GM12892 (cell line): ENCODE results near the gene SECTM1.

Source experiments
- POLR2A ChIP-seq: IDR thresholded peaks from 2 replicates; pipeline ENCODE4 v1.6.1; 2011; ENCODE audit warnings: low read depth, low read length, control low read depth
- POLR2AphosphoS5 ChIP-seq: IDR thresholded peaks from 2 replicates; pipeline ENCODE4 v1.6.1; 2011; ENCODE audit warnings: low read depth, low read length, control low read depth
- TAF1 ChIP-seq: IDR thresholded peaks from 2 replicates; pipeline ENCODE4 v1.6.1; 2011; ENCODE audit warnings: low read depth, mild to moderate bottlenecking, control low read depth, low read length, borderline replicate concordance

GRCh38 chr17:82277851-82278250 is 55.7 kb downstream of the SECTM1 start:
- TF ChIP-seq POLR2A (no peak), POLR2AphosphoS5 (no peak), TAF1 (no peak)
